ENCODE results near the gene MAEA.

DNA sequence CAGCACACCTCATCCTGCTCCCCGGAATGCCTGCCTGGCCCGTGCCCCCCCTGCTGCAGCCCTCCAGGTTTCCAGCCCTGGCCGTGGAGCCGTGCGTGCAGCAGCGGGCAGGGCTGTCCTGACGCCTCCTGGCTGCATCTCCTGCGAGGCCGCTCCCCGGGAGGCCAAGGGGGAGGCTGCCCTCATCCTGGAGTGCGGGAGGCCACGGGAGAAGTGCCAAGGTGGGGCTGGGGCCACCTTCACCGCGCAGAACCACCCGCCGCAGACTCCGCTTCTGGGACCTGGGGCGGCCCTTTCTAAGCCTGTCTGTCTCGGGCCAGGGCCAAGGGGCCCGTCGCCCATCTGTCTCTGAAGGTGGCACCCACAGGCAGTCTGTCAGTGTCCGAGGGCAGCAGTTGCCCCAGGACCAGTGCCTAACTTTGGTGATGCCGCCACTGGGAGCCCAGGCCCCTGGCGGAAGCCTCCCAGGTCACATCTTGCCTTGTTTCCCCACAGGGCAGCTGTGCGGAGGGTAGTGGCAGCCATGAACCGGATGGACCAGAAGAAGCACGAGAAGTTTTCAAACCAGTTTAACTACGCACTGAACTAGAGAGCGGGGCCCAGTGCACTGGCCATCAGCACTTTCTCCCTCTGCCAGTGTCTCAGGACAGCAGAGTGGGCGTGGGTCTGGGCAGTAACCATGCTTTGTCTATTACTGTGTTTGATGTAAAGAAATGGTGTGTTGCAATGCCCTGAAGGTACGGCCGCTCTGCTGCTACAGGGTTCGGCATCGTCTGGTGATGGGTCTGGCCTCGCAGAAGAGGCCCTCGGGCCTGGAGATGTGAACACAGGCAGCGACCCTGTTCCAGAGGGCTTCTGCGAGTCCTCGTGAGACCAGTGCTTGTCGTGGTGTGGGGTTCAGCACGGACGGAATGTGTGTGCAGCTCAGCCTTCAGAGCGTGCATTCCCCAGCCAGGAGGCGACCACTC, 96.0 kb downstream of the MAEA start:
- TF ChIP-seq POLR2A (IDR thresholded peaks at IDR 0.05): no peak
- TF ChIP-seq POLR2AphosphoS5 (IDR thresholded peaks at IDR 0.05): no peak
